Measurements from ENCODE around the gene BMP6. TPM values are rescaled to one million over a fixed set of nuclear protein-coding genes. Genes with fewer than 3 reads are reported as not detected.

Gene BMP6
- total RNA-seq, 2 donors from 2014 or later, result 0.62 to 2.1 TPM

GRCh38 chr6:7828124-7828523 lies 102.2 kb downstream of the BMP6 start:
- no peak for TF ChIP-seq CTCF (IDR thresholded peaks at IDR 0.05)
- Histone ChIP-seq H3K27ac (no peak overlapping the region), H3K9ac (ENCODE audit: low read depth in 2 of 2, low read length in 2 of 2) (no peak overlapping the region), H3K9me3 (no peaks in the 10 kb centered on the region), H3K36me3 (no peaks in the 10 kb centered on the region), H3K27me3 (no peaks in the 10 kb centered on the region), H3K4me3 (no peak overlapping the region), H3K4me1 (no peaks in the 10 kb centered on the region)
- intact Hi-C loops (cut with DNase I), result no loop called here
- DNase-seq, result no peak

- H3K27ac ChIP-seq, result no peak overlapping the region
- no peak for TF ChIP-seq CTCF (IDR thresholded peaks at IDR 0.05)
These were observed 107.2 kb downstream of the BMP6 start for GRCh38 chr6:7832904-7833750.

GRCh38 chr6:7833751-7834070 lies 107.8 kb downstream of the BMP6 start:
- Histone ChIP-seq H3K9ac (ENCODE audit: low read depth in 2 of 2, low read length in 2 of 2) (no peak overlapping the region), H3K27ac (no peak overlapping the region), H3K27me3 (no peaks in the 10 kb centered on the region), H3K4me3 (no peak overlapping the region), H3K36me3 (no peaks in the 10 kb centered on the region), H3K9me3 (no peaks in the 10 kb centered on the region), H3K4me1 (no peaks in the 10 kb centered on the region)
- intact Hi-C loops (cut with DNase I), result no loop called here
- TF ChIP-seq CTCF (IDR thresholded peaks at IDR 0.05), result no peak
- DNase-seq, result no peak

More at GRCh38 chr6:7832904-7833750, 107.2 kb downstream of the BMP6 start:
- Histone ChIP-seq H3K9ac (ENCODE audit: low read depth in 2 of 2, low read length in 2 of 2) (no peak overlapping the region), H3K9me3 (no peaks in the 10 kb centered on the region), H3K27me3 (no peaks in the 10 kb centered on the region), H3K4me3 (no peak overlapping the region), H3K4me1 (no peaks in the 10 kb centered on the region), H3K36me3 (no peaks in the 10 kb centered on the region)
- intact Hi-C loops (cut with DNase I), result no loop called here
- no peak for DNase-seq

GRCh38 chr6:7836371-7837026 lies 110.6 kb downstream of the BMP6 start:
- Histone ChIP-seq H3K4me1 (no peaks in the 10 kb centered on the region), H3K4me3 (no peak overlapping the region), H3K9me3 (no peaks in the 10 kb centered on the region), H3K27ac (no peak overlapping the region), H3K36me3 (no peaks in the 10 kb centered on the region), H3K27me3 (no peaks in the 10 kb centered on the region), H3K9ac (ENCODE audit: low read depth in 2 of 2, low read length in 2 of 2) (no peak overlapping the region)
- intact Hi-C loops (cut with DNase I), result no loop called here
- TF ChIP-seq CTCF (IDR thresholded peaks at IDR 0.05), result no peak
- no peak for DNase-seq

- intact Hi-C loops (cut with DNase I), result no loop called here
- Histone ChIP-seq H3K4me1 (no peaks in the 10 kb centered on the region), H3K4me3 (no peak overlapping the region), H3K9ac (ENCODE audit: low read depth in 2 of 2, low read length in 2 of 2) (no peak overlapping the region), H3K36me3 (no peaks in the 10 kb centered on the region), H3K27me3 (no peaks in the 10 kb centered on the region), H3K27ac (no peak overlapping the region), H3K9me3 (no peaks in the 10 kb centered on the region)
- DNase-seq, result no peak
- no peak for TF ChIP-seq CTCF (IDR thresholded peaks at IDR 0.05)
These were observed 116.0 kb downstream of the BMP6 start for GRCh38 chr6:7841781-7842468.
